ENCODE data around the gene MED26.

GRCh38 chr19:16566161-16566560 lies 61.8 kb downstream of the MED26 start:
- TF ChIP-seq EZH2 (optimal IDR thresholded peaks at IDR 0.05; ENCODE audit: low read depth, low read length) (no peak), CTCF (IDR thresholded peaks at IDR 0.05; ENCODE audit: low read length) (no peak), EZH2phosphoT487 (IDR thresholded peaks at IDR 0.05; ENCODE audit: low read length) (no peak)
